Measurements from ENCODE around the gene PEAK1. TPM values are rescaled to one million over a fixed set of nuclear protein-coding genes. Genes with fewer than 3 reads are reported as not detected.

PEAK1 gene
- total RNA-seq, 2 donors from 2014 or later: 44.2 to 59.8 TPM

GRCh38 chr15:77239882-77240608, 179.9 kb downstream of the PEAK1 start:
- H3K4me3 ChIP-seq: no peak overlapping the region
- no peak for DNase-seq (ENCODE audit: low spot score)
- TF ChIP-seq CTCF (IDR thresholded peaks at IDR 0.05): no peak
- no peaks in the 10 kb centered on the region for H3K27me3 ChIP-seq
- no peaks in the 10 kb centered on the region for H3K9me3 ChIP-seq
- no peak overlapping the region for H3K27ac ChIP-seq
- no peaks in the 10 kb centered on the region for H3K4me1 ChIP-seq
- H3K36me3 ChIP-seq: no peaks in the 10 kb centered on the region

GRCh38 chr15:77235566-77235965, 184.3 kb downstream of the PEAK1 start:
- no peak for DNase-seq (ENCODE audit: low spot score)
- no peak overlapping the region for H3K27ac ChIP-seq
- no peak for TF ChIP-seq CTCF (IDR thresholded peaks at IDR 0.05)

GRCh38 chr15:77228828-77229227, 191.1 kb downstream of the PEAK1 start:
- TF ChIP-seq CTCF (IDR thresholded peaks at IDR 0.05): no peak
- H3K9me3 ChIP-seq: no peaks in the 10 kb centered on the region
- H3K27me3 ChIP-seq: no peaks in the 10 kb centered on the region
- no peak overlapping the region for H3K27ac ChIP-seq
- H3K36me3 ChIP-seq: no peaks in the 10 kb centered on the region
- H3K4me3 ChIP-seq: no peak overlapping the region
- peaks cover 0 to 20% of the 10 kb centered on the region in 2 donors for H3K4me1 ChIP-seq
- DNase-seq (ENCODE audit: low spot score): no peak

More at GRCh38 chr15:77235566-77235965, 184.3 kb downstream of the PEAK1 start:
- H3K4me1 ChIP-seq: no peaks in the 10 kb centered on the region
- H3K9me3 ChIP-seq: no peaks in the 10 kb centered on the region
- H3K4me3 ChIP-seq: no peak overlapping the region
- no peaks in the 10 kb centered on the region for H3K27me3 ChIP-seq
- H3K36me3 ChIP-seq: no peaks in the 10 kb centered on the region

- no peak for DNase-seq (ENCODE audit: low spot score)
- Histone ChIP-seq H3K27me3 (no peaks in the 10 kb centered on the region), H3K4me1 (peaks cover 0 to 20% of the 10 kb centered on the region in 2 donors), H3K4me3 (no peak overlapping the region), H3K9me3 (no peaks in the 10 kb centered on the region), H3K36me3 (no peaks in the 10 kb centered on the region), H3K27ac (no peak overlapping the region)
- no peak for TF ChIP-seq CTCF (IDR thresholded peaks at IDR 0.05)
Measured at GRCh38 chr15:77226652-77227051, 193.3 kb downstream of the PEAK1 start.

GRCh38 chr15:77225646-77226045, 194.3 kb downstream of the PEAK1 start:
- H3K27me3 ChIP-seq: no peaks in the 10 kb centered on the region
- no peaks in the 10 kb centered on the region for H3K36me3 ChIP-seq
- H3K27ac ChIP-seq: no peak overlapping the region
- TF ChIP-seq CTCF (IDR thresholded peaks at IDR 0.05): no peak
- no peak for DNase-seq (ENCODE audit: low spot score)
- H3K4me3 ChIP-seq: no peak overlapping the region
- peaks cover 0 to 20% of the 10 kb centered on the region in 2 donors for H3K4me1 ChIP-seq
- H3K9me3 ChIP-seq: no peaks in the 10 kb centered on the region

- no peaks in the 10 kb centered on the region for H3K9me3 ChIP-seq
- H3K27me3 ChIP-seq: no peaks in the 10 kb centered on the region
- no peak for DNase-seq (ENCODE audit: low spot score)
- TF ChIP-seq CTCF (IDR thresholded peaks at IDR 0.05): no peak
- H3K27ac ChIP-seq: no peak overlapping the region
- no peak overlapping the region for H3K4me3 ChIP-seq
- H3K4me1 ChIP-seq: peaks cover 0 to 20% of the 10 kb centered on the region in 2 donors
- no peaks in the 10 kb centered on the region for H3K36me3 ChIP-seq
Measured at GRCh38 chr15:77225088-77225487, 194.8 kb downstream of the PEAK1 start.
